Type B pancreatic cell (in vitro differentiated cells): ENCODE measurements around the gene SYT15. TPM values are rescaled to one million over a fixed set of nuclear protein-coding genes. Genes with fewer than 3 reads are reported as not detected.
"Not testable (repeated sequence)": the region's sequence is repeated elsewhere in the genome, so short reads cannot be mapped to it uniquely, and the experiment has no call there.

Experiments
- DNase-seq: peaks from one replicate; pipeline ENCODE4 v3.0.0; 2021; ENCODE audit warnings: mixed read lengths; ENCODE audit not compliant: unreplicated experiment; ENCODE audit errors: extremely low spot score
- H3K27ac Mint-ChIP-seq: 2 replicates; pipeline ENCODE4 v1.8.0; 2021; ENCODE audit warnings: mild to moderate bottlenecking, mixed read lengths
- H3K27me3 Mint-ChIP-seq: 2 replicates; pipeline ENCODE4 v1.8.0; 2021; ENCODE audit warnings: mixed read lengths
- H3K36me3 Mint-ChIP-seq: 2 replicates; pipeline ENCODE4 v1.8.0; 2021; ENCODE audit warnings: mixed read lengths
- H3K4me1 Mint-ChIP-seq: one replicate; pipeline ENCODE4 v1.8.0; 2021; ENCODE audit warnings: mixed read lengths; ENCODE audit not compliant: unreplicated experiment
- H3K4me3 Mint-ChIP-seq: 2 replicates; pipeline ENCODE4 v1.8.0; 2021; ENCODE audit warnings: mild to moderate bottlenecking, mixed read lengths
- H3K9me3 Mint-ChIP-seq: 2 replicates; pipeline ENCODE4 v1.8.0; 2021; ENCODE audit warnings: mixed read lengths
- total RNA-seq: library from RNA; stranded (reverse); gene quantifications from 2 replicates; pipeline ENCODE4 v1.2.1, GENCODE V29; 2021; ENCODE audit warnings: low replicate concordance

SYT15 gene
- total RNA-seq, 1 donor from 2014 or later = 1.3 TPM

DNA sequence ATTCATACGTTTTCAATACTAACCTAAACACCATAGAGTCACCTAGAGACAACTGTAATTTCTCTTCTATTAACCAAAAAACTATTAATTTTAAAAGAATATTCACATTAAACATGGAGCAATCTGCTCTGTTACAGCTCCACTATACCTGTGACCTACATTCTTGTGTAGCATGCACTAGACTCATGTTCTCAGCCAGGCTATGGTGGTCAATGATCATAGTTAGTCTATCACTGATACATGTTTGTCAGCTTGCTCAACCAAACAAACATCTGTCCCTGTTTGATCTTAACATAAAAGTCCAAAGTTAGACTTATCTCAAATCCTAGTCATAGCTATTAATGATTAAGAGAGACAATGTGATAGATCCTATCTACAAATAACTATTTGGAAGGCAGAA is 50.9 kb downstream of the SYT15 start:
- not testable (repeated sequence) for H3K4me3 Mint-ChIP-seq, H3K9me3 Mint-ChIP-seq, DNase-seq, H3K36me3 Mint-ChIP-seq, H3K4me1 Mint-ChIP-seq, H3K27ac Mint-ChIP-seq, H3K27me3 Mint-ChIP-seq

DNA sequence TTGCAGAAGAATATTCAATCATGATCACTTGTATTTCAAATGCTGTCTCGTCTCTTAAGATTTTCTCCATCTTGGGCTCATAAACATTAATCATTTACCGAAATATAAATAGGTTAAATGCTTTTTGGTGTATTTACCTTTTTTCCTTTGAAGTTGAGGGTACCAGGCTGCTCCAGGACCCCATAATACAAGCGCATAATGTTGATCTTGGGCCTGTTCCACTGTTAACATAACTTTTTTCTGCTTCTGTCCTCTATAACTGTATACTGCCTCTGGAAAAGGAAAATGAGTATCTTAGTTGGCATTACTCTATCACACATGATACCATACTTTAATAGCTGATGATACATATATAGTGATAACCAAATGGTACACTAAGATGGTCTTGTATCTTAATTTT is 51.9 kb downstream of the SYT15 start:
- not testable (repeated sequence) for H3K27ac Mint-ChIP-seq, H3K27me3 Mint-ChIP-seq, H3K36me3 Mint-ChIP-seq, H3K4me3 Mint-ChIP-seq, DNase-seq, H3K9me3 Mint-ChIP-seq, H3K4me1 Mint-ChIP-seq

DNA sequence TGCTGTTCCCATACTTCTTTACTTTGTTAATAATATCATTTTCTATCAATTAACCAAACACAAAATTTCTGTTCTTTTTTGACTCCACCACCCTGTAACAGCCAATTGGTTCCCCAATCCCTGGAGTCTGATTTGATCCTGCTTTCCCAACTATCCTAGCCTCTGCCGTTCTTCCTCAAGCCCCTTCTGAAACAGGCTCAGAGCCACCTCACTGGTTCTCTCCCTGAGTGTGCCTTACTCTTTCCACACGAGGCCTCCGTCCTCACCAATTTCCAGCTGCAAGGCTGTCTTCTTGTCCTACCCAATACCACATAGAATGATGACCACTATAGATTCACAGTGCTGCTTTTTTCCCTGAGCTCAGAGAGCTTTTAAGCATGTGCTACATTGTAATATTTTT is 52.8 kb downstream of the SYT15 start:
- H3K27me3 Mint-ChIP-seq, H3K4me3 Mint-ChIP-seq, H3K9me3 Mint-ChIP-seq, H3K36me3 Mint-ChIP-seq, H3K4me1 Mint-ChIP-seq, DNase-seq, H3K27ac Mint-ChIP-seq: not testable (repeated sequence)

DNA sequence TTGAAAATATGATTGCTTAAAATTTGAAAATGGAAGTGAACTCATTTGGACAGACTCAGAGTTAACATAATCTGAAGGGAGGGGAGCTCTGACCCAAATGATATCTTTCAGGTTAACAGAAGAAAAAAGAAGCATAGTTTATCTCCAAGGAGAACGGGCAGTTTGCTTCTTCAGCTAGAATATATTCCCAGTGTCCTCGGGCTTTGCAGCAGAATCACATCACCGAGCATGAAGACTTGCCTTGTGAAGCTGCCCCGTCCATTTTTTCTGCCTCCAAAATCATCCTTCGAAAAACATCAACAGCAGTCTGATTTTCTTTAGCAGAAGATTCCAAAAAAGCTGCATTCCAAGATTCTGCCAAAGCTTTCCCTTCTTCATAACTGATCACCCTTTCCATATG is 55.8 kb downstream of the SYT15 start:
- not testable (repeated sequence) for H3K36me3 Mint-ChIP-seq, DNase-seq, H3K4me1 Mint-ChIP-seq, H3K27me3 Mint-ChIP-seq, H3K9me3 Mint-ChIP-seq, H3K27ac Mint-ChIP-seq
- H3K4me3 Mint-ChIP-seq = peak overlapping the region; percentile 81

DNA sequence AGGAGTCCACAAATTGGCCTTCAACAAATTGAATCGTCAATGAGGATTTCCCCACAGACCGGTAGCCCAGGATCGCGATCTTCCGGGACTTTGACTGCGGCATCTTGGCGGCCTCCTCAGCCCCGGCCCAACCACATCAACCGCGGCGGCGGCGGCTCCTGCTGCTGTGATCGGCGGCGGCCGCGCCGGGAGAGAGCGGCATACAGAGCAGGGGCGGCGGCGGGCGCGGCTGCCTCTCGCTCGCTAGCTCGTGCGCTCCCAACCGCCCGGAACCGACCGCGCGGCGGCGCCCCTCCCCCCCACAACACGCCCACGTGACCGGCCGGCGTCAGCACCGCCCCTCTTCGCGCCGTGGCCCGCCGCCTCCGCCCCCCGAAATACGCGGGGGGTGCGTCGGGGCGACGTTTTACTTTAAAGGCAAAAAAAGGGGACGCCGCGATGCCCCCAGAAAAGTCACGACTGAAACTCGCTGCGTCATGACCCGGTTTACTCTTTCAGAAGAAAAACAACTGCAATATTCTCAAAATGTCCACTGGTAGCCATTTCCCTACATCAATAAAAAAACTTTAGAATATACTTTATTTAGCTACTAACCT is 56.5 kb downstream of the SYT15 start:
- not testable (repeated sequence) for H3K4me1 Mint-ChIP-seq, DNase-seq, H3K9me3 Mint-ChIP-seq, H3K36me3 Mint-ChIP-seq, H3K27me3 Mint-ChIP-seq
- peak overlapping the region; percentile 70 for H3K27ac Mint-ChIP-seq
- peak overlapping the region; percentile 79 for H3K4me3 Mint-ChIP-seq

DNA sequence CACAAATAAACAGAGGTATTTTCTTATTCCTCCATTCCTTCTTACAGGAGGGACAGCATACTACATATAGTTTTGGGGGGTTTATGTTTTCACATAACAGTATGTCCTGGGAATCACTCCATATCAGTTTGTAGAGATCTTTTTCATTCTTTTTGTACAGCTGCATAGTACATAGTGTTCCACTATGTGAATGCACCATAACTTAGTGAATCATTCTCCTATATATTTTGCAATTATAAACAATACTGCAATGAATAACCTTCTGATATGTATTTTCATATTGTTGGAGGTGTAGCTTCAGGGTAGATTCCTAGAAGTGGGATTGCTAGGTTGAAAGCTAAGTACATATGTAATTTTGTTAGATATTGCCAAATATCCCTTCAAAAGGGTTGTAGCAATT is 61.1 kb downstream of the SYT15 start:
- not testable (repeated sequence) for H3K9me3 Mint-ChIP-seq, H3K36me3 Mint-ChIP-seq, H3K4me3 Mint-ChIP-seq, H3K27ac Mint-ChIP-seq, H3K27me3 Mint-ChIP-seq, H3K4me1 Mint-ChIP-seq, DNase-seq

Other genes with a start within 250 kb of the SYT15 start
- gene ANXA8L1, start 203.4 kb upstream of the SYT15 start, total RNA-seq = 0.97 and 3.9 TPM in 2 replicates
- gene NPY4R, start 113.2 kb upstream of the SYT15 start, total RNA-seq = 0.24 and 0.43 TPM in 2 replicates
- 4.4 and 7.0 TPM in 2 replicates for gene GPRIN2, start 22.5 kb upstream of the SYT15 start, total RNA-seq